Measurements from ENCODE around the gene PKN1. TPM values are rescaled to one million over a fixed set of nuclear protein-coding genes. Genes with fewer than 3 reads are reported as not detected.

Gene PKN1
- total and polyA plus RNA-seq, 2 of the 13 experiments (the other 11 are each of a cell fraction or from before 2014, with no cell fraction given): 45.7 to 54.5 TPM

GRCh38 chr19:14517840-14518505 lies 84.9 kb downstream of the PKN1 start, which contains the start of gene DNAJB1 (continued):
- 0 out of 2 replicates have a peak, but pooled peaks have one; percentile 52 for TF ChIP-seq ZSCAN30 (CRISPR knock-in tag; IDR thresholded peaks at IDR 0.05)
- no peak for TF ChIP-seq ZNF292 (CRISPR knock-in tag; IDR thresholded peaks at IDR 0.05; ENCODE audit: borderline replicate concordance, low read depth)
- TF ChIP-seq ZNF879 (CRISPR knock-in tag; IDR thresholded peaks at IDR 0.05): no peak
- no peak for TF ChIP-seq ZNF597 (CRISPR knock-in tag; IDR thresholded peaks at IDR 0.05)
- no peak for TF ChIP-seq ZBTB43 (CRISPR knock-in tag; conservative IDR thresholded peaks at IDR 0.05)
- peak; percentile 74; the same call in 1 of the 2 replicates for TF ChIP-seq CAMTA2 (CRISPR knock-in tag; IDR thresholded peaks at IDR 0.05; ENCODE audit: borderline replicate concordance)
- peak; percentile 39; the same call in 1 of the 2 replicates for TF ChIP-seq ZNF609 (CRISPR knock-in tag; IDR thresholded peaks at IDR 0.05; ENCODE audit: borderline replicate concordance)
- peak; percentile 38; the same call in 1 of the 2 replicates for TF ChIP-seq HDAC2 (CRISPR knock-in tag; IDR thresholded peaks at IDR 0.05)
- no peak for TF ChIP-seq CSRNP2 (CRISPR knock-in tag; conservative IDR thresholded peaks at IDR 0.05; ENCODE audit: low read depth)
- TF ChIP-seq KLF6 (CRISPR knock-in tag; IDR thresholded peaks at IDR 0.05): 0 out of 2 replicates have a peak, but pooled peaks have one; percentile 25
- TF ChIP-seq NKX3-1 (CRISPR knock-in tag; IDR thresholded peaks at IDR 0.05): peak; percentile 82
- peak; percentile 87; the same call in 1 of the 2 replicates for TF ChIP-seq HOXA5 (CRISPR knock-in tag; IDR thresholded peaks at IDR 0.05)
- peak; percentile 83; the same call in 1 of the 2 replicates for TF ChIP-seq SMAD1 (CRISPR knock-in tag; IDR thresholded peaks at IDR 0.05; ENCODE audit: borderline replicate concordance, low read depth)
- TF ChIP-seq SRSF1 (optimal IDR thresholded peaks at IDR 0.05; ENCODE audit: low read depth, low read length): peak; percentile 66
- peak; percentile 46 for TF ChIP-seq NFYB (CRISPR knock-in tag; IDR thresholded peaks at IDR 0.05)
- no peak for TF ChIP-seq ZEB1 (IDR thresholded peaks at IDR 0.05; ENCODE audit: insufficient replicate concordance, low read depth)
- peak; percentile 71 for TF ChIP-seq RBM39 (IDR thresholded peaks at IDR 0.05; ENCODE audit: low read depth, low read length, poor library complexity, severe bottlenecking)
- 0 out of 2 replicates have a peak, but pooled peaks have one; percentile 39 for TF ChIP-seq ZNF577 (CRISPR knock-in tag; IDR thresholded peaks at IDR 0.05; ENCODE audit: borderline replicate concordance, low read depth)
- 0 out of 2 replicates have a peak, but pooled peaks have one; percentile 77 for TF ChIP-seq ZNF678 (CRISPR knock-in tag; IDR thresholded peaks at IDR 0.05)
- no peak for TF ChIP-seq ZNF775 (CRISPR knock-in tag; IDR thresholded peaks at IDR 0.05; ENCODE audit: borderline replicate concordance)
- TF ChIP-seq PAF1 (CRISPR knock-in tag; IDR thresholded peaks at IDR 0.05): no peak

All from HepG2 (cell line).